ENCODE data around the gene UTP11. TPM values are rescaled to one million over a fixed set of nuclear protein-coding genes. Genes with fewer than 3 reads are reported as not detected.

UTP11 gene
- total RNA-seq, 1 donor = 38.7 TPM

GRCh38 chr1:38045401-38046332, 33.1 kb downstream of the UTP11 start:
- TF ChIP-seq, protein P1, sequence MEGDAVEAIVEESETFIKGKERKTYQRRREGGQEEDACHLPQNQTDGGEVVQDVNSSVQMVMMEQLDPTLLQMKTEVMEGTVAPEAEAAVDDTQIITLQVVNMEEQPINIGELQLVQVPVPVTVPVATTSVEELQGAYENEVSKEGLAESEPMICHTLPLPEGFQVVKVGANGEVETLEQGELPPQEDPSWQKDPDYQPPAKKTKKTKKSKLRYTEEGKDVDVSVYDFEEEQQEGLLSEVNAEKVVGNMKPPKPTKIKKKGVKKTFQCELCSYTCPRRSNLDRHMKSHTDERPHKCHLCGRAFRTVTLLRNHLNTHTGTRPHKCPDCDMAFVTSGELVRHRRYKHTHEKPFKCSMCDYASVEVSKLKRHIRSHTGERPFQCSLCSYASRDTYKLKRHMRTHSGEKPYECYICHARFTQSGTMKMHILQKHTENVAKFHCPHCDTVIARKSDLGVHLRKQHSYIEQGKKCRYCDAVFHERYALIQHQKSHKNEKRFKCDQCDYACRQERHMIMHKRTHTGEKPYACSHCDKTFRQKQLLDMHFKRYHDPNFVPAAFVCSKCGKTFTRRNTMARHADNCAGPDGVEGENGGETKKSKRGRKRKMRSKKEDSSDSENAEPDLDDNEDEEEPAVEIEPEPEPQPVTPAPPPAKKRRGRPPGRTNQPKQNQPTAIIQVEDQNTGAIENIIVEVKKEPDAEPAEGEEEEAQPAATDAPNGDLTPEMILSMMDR (IDR thresholded peaks at IDR 0.05; ENCODE audit: extremely low read depth, low read depth, low read length) = no peak
- Histone ChIP-seq H2AFZ (ENCODE audit: low read length) (no peak overlapping the region), H3K27me3 (ENCODE audit: insufficient read depth, low read length) (peaks cover 72% of the 10 kb centered on the region), H3K4me1 (ENCODE audit: insufficient read depth, low read length) (no peaks in the 10 kb centered on the region), H3K36me3 (ENCODE audit: insufficient read depth, low read length) (no peaks in the 10 kb centered on the region), H4K20me1 (ENCODE audit: insufficient read depth, low read length) (peaks cover 3% of the 10 kb centered on the region), H3K4me2 (ENCODE audit: insufficient read depth, low read length) (no peak overlapping the region), H3K27ac (ENCODE audit: low read depth, low read length) (no peak overlapping the region), H3K79me2 (ENCODE audit: insufficient read depth, low read length) (no peaks in the 10 kb centered on the region), H3K4me3 (ENCODE audit: insufficient read depth, low read length) (no peak overlapping the region), H3K9me3 (ENCODE audit: low read depth, low read length) (no peaks in the 10 kb centered on the region)
- peak; percentile 67 for DNase-seq (ENCODE audit: insufficient read length, low spot score, missing footprints)

DNA sequence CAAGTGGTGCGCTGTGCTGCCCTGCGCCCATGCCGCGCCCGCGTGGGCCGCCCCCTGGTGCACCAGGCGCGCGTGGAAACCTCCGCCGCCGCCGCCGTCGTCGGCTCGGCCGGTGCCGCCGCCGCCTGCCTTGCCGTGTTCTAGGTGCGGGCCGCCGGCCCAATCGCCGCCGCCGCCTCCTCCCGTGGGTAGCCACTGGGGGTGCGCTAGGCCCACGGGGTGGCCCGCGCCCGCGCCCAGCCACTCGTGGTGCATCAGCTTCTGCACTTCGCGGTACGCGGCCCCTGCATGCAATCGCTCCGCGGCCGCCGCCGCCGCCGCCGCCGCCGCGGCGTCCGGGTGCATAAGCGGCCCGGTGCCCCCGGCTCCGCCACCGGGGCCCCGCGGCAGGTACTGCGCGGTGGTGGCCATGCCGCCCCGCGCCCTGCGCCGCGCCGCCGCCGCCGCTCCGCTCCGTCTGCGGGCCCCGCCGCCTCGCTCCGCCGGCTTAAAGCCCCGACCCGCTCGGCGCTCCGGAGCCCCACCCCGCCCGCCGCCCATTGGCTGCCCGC, 33.9 kb downstream of the UTP11 start, which contains the start of gene POU3F1:
POU3F1 (minus strand) TSS at position 461 of the 551 bp plus-strand sequence; CDS start at position 411, 50 bp downstream.
- peaks cover 3% of the 10 kb centered on the region for H4K20me1 ChIP-seq (ENCODE audit: insufficient read depth, low read length)
- TF ChIP-seq, protein P1 (IDR thresholded peaks at IDR 0.05; ENCODE audit: extremely low read depth, low read depth, low read length) = no peak
- H3K4me2 ChIP-seq (ENCODE audit: insufficient read depth, low read length) = peak within 1 kb of the TSS; percentile 76
- no peaks in the 10 kb centered on the region for H3K4me1 ChIP-seq (ENCODE audit: insufficient read depth, low read length)
- peak within 1 kb of the TSS; percentile 66 for H3K4me3 ChIP-seq (ENCODE audit: insufficient read depth, low read length)
- no peaks in the 10 kb centered on the region for H3K9me3 ChIP-seq (ENCODE audit: low read depth, low read length)
- H3K79me2 ChIP-seq (ENCODE audit: insufficient read depth, low read length) = no peaks in the 10 kb centered on the region
- DNase-seq (ENCODE audit: insufficient read length, low spot score, missing footprints) = no peak
- peak within 1 kb of the TSS; percentile 29 for H2AFZ ChIP-seq (ENCODE audit: low read length)
- H3K27ac ChIP-seq (ENCODE audit: low read depth, low read length) = no peak within 1 kb of the TSS
- H3K36me3 ChIP-seq (ENCODE audit: insufficient read depth, low read length) = no peaks in the 10 kb centered on the region
- peaks cover 66% of the 10 kb centered on the region for H3K27me3 ChIP-seq (ENCODE audit: insufficient read depth, low read length)

DNA sequence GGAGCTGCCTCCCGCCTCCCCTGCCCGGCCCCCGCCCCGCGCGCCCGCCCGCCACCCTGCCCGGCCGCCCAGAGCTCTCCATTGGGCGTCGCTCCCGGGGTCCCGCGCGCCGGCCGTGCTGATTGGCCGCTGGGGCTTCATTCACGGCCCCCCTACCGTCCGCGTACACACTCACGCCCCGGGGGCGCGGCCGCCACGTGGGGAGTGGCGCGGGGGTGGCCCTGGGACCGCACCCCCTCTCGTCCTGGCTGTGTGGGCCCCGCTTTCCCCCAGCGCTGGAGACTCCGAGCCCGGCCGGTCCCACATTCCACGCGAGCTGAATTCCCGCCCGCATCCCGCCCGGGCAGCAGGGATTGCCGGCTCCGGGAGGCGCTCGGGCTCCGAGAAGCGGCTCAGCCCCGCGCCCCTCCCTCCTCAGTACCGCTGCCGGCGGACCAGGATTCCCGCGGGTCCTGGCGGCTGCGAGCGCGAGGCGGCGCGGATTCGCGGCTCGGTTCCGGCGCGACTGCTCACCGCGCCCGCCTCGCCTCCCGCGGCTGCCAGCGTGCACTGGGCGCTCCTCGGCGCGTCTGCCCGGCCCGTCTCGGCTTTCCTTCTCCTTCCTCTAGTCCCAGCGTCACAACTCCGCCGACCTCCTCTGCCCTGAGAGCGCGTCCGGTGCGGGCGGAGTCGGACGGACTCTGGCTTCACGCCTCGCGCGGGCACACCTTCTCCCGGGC, 34.5 kb downstream of the UTP11 start:
- TF ChIP-seq, protein P1 (IDR thresholded peaks at IDR 0.05; ENCODE audit: extremely low read depth, low read depth, low read length) = no peak

More for the DNA sequence above, 34.5 kb downstream of the UTP11 start:
- Histone ChIP-seq H3K4me1 (ENCODE audit: insufficient read depth, low read length) (no peaks in the 10 kb centered on the region), H3K9me3 (ENCODE audit: low read depth, low read length) (no peaks in the 10 kb centered on the region), H4K20me1 (ENCODE audit: insufficient read depth, low read length) (peaks cover 3% of the 10 kb centered on the region), H3K4me2 (ENCODE audit: insufficient read depth, low read length) (peak overlapping the region; percentile 76), H3K27me3 (ENCODE audit: insufficient read depth, low read length) (peaks cover 59% of the 10 kb centered on the region), H3K4me3 (ENCODE audit: insufficient read depth, low read length) (peak overlapping the region; percentile 66), H3K79me2 (ENCODE audit: insufficient read depth, low read length) (no peaks in the 10 kb centered on the region), H3K27ac (ENCODE audit: low read depth, low read length) (no peak overlapping the region), H2AFZ (ENCODE audit: low read length) (peak overlapping the region; percentile 29), H3K36me3 (ENCODE audit: insufficient read depth, low read length) (no peaks in the 10 kb centered on the region)
- DNase-seq (ENCODE audit: insufficient read length, low spot score, missing footprints) = peak; percentile 99

Measured in osteoblast (primary cell).